T-helper 17 cell (primary cell): Measurements from ENCODE around the gene HPGD. TPM values are rescaled to one million over a fixed set of nuclear protein-coding genes. Genes with fewer than 3 reads are reported as not detected.

Experiments
- ATAC-seq: fragments of 150-1000 bp; cut with Tn5 transposase; 2 replicates; pipeline ENCODE4 v1.10.0; 2021; ENCODE audit warnings: mild to moderate bottlenecking, moderate library complexity
- DNase-seq, 3 donors: peaks; one replicate each; pipeline versions ENCODE4 v3.0.0 to v3.0.0-alpha.2; 2020 to 2021
- H3K9me3 ChIP-seq: one replicate; pipeline ENCODE4 v1.7.0; 2013; ENCODE audit warnings: low read length, mild to moderate bottlenecking; ENCODE audit not compliant: control insufficient read depth, poor library complexity, severe bottlenecking
- H3K27ac Mint-ChIP-seq: one replicate; pipeline ENCODE4 v1.8.0; 2022; ENCODE audit warnings: mild to moderate bottlenecking, moderate library complexity, mixed read lengths
- H3K27me3 Mint-ChIP-seq: one replicate; pipeline ENCODE4 v1.8.0; 2022; ENCODE audit warnings: mixed read lengths
- H3K36me3 Mint-ChIP-seq: one replicate; pipeline ENCODE4 v1.8.0; 2022; ENCODE audit warnings: low read depth, mixed read lengths
- H3K4me1 Mint-ChIP-seq: one replicate; pipeline ENCODE4 v1.8.0; 2022; ENCODE audit warnings: mild to moderate bottlenecking, mixed read lengths
- H3K4me3 Mint-ChIP-seq: one replicate; pipeline ENCODE4 v1.8.0; 2022; ENCODE audit warnings: mild to moderate bottlenecking, moderate library complexity, mixed read lengths
- total RNA-seq, 4 donors: library from RNA in 2 of 4; stranded (reverse) in 2 of 4; gene quantifications; one replicate each; pipeline ENCODE4 v1.2.3 and lab custom pipeline; 2022 to 2026

The HPGD gene
- total RNA-seq, 2 donors from 2014 or later: 19.3 to 20.8 TPM

DNA sequence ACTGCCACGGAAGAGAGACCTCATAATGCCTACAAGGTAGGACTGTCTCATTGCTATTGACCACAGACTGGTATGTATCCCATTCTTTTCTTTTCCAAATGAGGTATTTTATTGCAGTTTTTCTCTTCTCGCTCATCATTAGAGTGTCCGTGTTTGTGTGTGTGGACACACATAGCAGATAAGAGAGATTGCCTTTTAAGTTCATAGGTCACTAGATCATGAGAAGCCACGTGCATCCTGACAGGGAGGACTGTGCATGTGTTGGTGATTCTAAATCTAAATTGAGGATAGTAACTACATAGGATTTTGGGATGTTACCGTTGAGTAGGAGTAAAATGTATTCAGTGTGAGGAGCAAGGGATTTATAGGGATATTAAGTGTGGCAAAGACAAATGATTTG is 37.3 kb downstream of the HPGD start:
- peaks cover 3% of the 10 kb centered on the region for H3K36me3 Mint-ChIP-seq
- H3K4me1 Mint-ChIP-seq: peaks cover 2% of the 10 kb centered on the region
- no peak overlapping the region for H3K4me3 Mint-ChIP-seq
- DNase-seq (no peak), ATAC-seq (no peak)
- H3K27ac Mint-ChIP-seq: no peak overlapping the region
- no peaks in the 10 kb centered on the region for H3K27me3 Mint-ChIP-seq
- no peaks in the 10 kb centered on the region for H3K9me3 ChIP-seq

GRCh38 chr4:174483792-174484191 is 38.5 kb downstream of the HPGD start:
- no peak for ATAC-seq
- H3K27ac Mint-ChIP-seq: no peak overlapping the region
- no peaks in the 10 kb centered on the region for H3K9me3 ChIP-seq
- H3K27me3 Mint-ChIP-seq: no peaks in the 10 kb centered on the region
- H3K36me3 Mint-ChIP-seq: peaks cover 3% of the 10 kb centered on the region
- no peak overlapping the region for H3K4me3 Mint-ChIP-seq
- DNase-seq: no peak
- H3K4me1 Mint-ChIP-seq: peaks cover 6% of the 10 kb centered on the region

GRCh38 chr4:174479140-174479539 is 43.1 kb downstream of the HPGD start:
- no peak for DNase-seq
- Mint-ChIP-seq H3K27me3 (peaks cover 11% of the 10 kb centered on the region), H3K4me3 (no peak overlapping the region), H3K27ac (no peak overlapping the region), H3K36me3 (no peaks in the 10 kb centered on the region), H3K4me1 (peaks cover 4% of the 10 kb centered on the region)
- no peaks in the 10 kb centered on the region for H3K9me3 ChIP-seq
- ATAC-seq: no peak

DNA sequence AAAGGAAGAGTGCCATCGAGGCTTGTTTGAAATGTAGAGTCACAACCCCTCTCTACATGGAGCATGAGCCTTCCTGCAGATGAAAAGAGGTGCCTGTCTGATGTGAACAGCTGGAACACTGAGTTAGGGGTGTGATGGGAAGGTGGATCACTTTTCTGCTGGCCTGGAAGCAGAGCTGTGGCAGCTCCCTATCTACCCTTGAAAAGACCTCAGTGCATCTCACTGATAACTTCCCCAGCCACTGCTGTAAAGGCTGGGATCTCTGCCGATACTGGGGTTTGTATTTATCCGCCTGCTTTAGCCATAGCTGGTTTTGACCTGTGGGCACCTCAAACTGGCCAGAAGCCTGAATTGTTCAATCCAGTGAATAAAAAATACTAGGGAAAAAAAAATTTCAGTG is 46.8 kb downstream of the HPGD start:
- no peak for ATAC-seq
- H3K4me3 Mint-ChIP-seq: no peak overlapping the region
- H3K9me3 ChIP-seq: no peaks in the 10 kb centered on the region
- H3K4me1 Mint-ChIP-seq: peaks cover 4% of the 10 kb centered on the region
- H3K27me3 Mint-ChIP-seq: peaks cover 11% of the 10 kb centered on the region
- no peak overlapping the region for H3K27ac Mint-ChIP-seq
- no peaks in the 10 kb centered on the region for H3K36me3 Mint-ChIP-seq
- no peak for DNase-seq

DNA sequence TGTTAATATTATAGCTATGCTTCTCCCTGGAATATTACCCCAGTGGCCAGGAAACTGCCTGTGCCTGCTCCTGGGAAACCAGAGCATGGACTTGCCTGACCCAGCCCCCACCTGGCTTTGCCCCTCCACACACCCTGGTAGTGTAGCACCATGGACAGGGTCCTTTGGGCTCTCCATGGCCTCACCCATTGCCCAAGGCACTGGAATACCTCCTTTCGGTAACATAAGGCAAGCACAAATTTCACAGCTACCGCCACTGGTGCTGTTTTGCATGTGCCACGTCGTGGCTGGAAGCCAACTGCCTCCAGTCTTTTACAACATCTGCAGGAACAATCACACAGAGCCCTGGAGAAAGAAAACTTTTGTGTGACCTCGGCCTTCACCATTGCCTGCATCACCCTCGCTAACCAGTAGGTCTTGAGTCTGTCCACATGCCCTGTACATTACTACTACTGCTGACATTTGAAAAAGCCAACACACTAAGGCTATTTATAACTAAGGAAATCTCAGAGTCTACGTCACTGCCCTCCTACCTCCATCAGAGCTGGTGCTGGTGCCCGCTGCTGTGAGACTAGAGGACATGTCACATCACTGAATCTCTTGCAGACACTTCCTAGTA is 47.7 kb downstream of the HPGD start:
- ATAC-seq (no peak), DNase-seq (no peak)
- Mint-ChIP-seq H3K27me3 (peaks cover 11% of the 10 kb centered on the region), H3K4me1 (peaks cover 2% of the 10 kb centered on the region), H3K36me3 (no peaks in the 10 kb centered on the region), H3K27ac (no peak overlapping the region), H3K4me3 (no peak overlapping the region)
- H3K9me3 ChIP-seq: no peaks in the 10 kb centered on the region

- no peaks in the 10 kb centered on the region for H3K36me3 Mint-ChIP-seq
- no peak overlapping the region for H3K27ac Mint-ChIP-seq
- ATAC-seq (no peak), DNase-seq (no peak)
- no peaks in the 10 kb centered on the region for H3K4me1 Mint-ChIP-seq
- H3K27me3 Mint-ChIP-seq: no peaks in the 10 kb centered on the region
- H3K9me3 ChIP-seq: no peaks in the 10 kb centered on the region
- H3K4me3 Mint-ChIP-seq: no peak overlapping the region
These were observed 55.2 kb downstream of the HPGD start for GRCh38 chr4:174467107-174467506.

GRCh38 chr4:174464949-174465348 is 57.3 kb downstream of the HPGD start:
- no peak for ATAC-seq
- no peaks in the 10 kb centered on the region for H3K4me1 Mint-ChIP-seq

DNA sequence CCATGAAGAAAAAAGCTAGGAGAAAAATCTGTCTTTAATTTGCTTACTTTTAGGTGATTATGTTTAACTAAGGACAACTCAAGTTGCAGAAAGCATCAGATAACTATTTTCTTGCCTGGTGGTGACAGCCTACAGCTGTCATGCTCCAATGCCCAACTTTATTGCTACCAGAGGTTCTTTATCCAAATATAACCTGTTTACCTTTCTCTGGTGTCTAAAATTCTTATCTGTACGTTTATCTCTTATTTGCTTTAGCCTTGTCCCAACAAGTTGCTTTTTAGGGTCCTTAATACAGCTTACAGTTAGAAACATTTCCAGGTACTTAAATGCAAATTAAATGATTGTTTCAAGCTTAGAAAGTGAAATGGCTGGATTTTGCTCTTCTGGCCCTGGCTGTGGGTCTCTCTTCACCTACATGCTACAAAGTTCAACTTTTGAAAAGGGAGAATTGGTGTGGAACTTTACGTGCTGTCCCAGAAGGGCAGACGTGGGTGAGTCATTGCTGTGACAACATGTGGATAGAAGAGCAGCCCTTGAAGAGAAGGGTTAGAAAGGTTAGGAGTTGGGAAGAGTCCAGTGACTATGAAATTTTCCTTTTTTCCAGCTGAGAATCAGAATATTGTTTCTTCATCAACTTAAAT is 60.7 kb downstream of the HPGD start:
- ATAC-seq (no peak), DNase-seq (no peak)
- no peak overlapping the region for H3K27ac Mint-ChIP-seq
- no peaks in the 10 kb centered on the region for H3K4me1 Mint-ChIP-seq
- peaks cover 2% of the 10 kb centered on the region for H3K27me3 Mint-ChIP-seq
- H3K36me3 Mint-ChIP-seq: no peaks in the 10 kb centered on the region
- no peak overlapping the region for H3K4me3 Mint-ChIP-seq
- no peaks in the 10 kb centered on the region for H3K9me3 ChIP-seq

More at GRCh38 chr4:174464949-174465348, 57.3 kb downstream of the HPGD start:
- Mint-ChIP-seq H3K4me3 (no peak overlapping the region), H3K27ac (no peak overlapping the region), H3K27me3 (no peaks in the 10 kb centered on the region), H3K36me3 (no peaks in the 10 kb centered on the region)
- no peak for DNase-seq
- no peaks in the 10 kb centered on the region for H3K9me3 ChIP-seq

DNA sequence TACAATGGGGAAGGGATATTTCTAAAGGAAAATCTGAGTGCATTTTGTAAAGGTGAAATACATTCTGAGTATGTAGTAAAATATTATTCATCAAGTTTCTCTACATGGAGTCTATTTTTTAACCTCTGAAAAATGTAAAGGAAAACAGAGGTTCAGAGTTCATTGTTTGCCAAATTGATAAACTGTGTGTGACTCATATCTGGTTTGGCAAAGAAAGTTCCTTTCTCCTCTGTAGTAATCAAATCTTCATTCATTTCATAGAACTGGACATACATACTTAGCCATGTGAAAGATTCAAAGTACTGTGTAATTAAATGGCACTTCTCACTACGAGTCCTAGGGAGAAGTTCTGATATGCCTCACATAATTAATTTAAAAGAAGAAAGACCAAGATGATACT is 61.6 kb downstream of the HPGD start:
- no peaks in the 10 kb centered on the region for H3K9me3 ChIP-seq
- Mint-ChIP-seq H3K4me1 (no peaks in the 10 kb centered on the region), H3K4me3 (no peak overlapping the region), H3K27me3 (peaks cover 6% of the 10 kb centered on the region), H3K27ac (no peak overlapping the region), H3K36me3 (no peaks in the 10 kb centered on the region)
- DNase-seq (no peak), ATAC-seq (no peak)

GRCh38 chr4:174457468-174457867 is 64.8 kb downstream of the HPGD start:
- no peak for DNase-seq
- no peak for ATAC-seq
- Mint-ChIP-seq H3K27me3 (peaks cover 6% of the 10 kb centered on the region), H3K4me1 (no peaks in the 10 kb centered on the region), H3K36me3 (no peaks in the 10 kb centered on the region), H3K27ac (no peak overlapping the region), H3K4me3 (no peak overlapping the region)
- H3K9me3 ChIP-seq: no peaks in the 10 kb centered on the region

DNA sequence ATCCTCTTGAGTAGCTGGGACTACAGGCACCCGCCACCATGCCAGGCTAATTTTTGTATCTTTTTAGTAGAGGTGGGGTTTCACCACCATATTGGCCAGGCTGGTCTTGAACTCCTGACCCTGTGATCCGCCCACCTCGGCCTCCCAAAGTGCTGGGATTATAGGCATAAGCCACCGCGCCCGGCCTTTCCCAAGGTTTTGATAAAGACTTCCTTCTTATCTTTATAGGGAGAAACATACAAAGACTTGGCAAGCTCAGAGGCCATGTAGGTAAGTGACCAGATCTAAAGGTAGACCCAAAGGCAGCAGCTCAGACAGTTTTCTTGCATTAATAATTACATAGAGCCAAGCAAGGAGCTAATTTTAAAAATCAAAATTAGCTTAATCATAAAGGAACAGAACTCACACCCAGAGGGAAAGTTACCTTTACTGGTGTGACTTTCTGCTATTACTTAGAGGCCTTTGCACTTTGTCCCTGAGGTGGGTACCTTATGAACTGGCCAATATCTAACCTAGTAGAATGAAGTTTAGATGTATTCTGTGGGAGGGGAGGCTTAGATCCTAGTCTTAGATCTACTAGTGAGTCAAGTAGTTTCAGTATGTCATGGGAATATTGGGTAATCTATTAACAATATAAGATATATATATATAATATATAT is 67.3 kb downstream of the HPGD start:
- Mint-ChIP-seq H3K4me3 (no peak overlapping the region), H3K27ac (no peak overlapping the region), H3K27me3 (peaks cover 6% of the 10 kb centered on the region), H3K4me1 (peaks cover 2% of the 10 kb centered on the region), H3K36me3 (no peaks in the 10 kb centered on the region)
- H3K9me3 ChIP-seq: no peaks in the 10 kb centered on the region
- ATAC-seq (no peak), DNase-seq (no peak)

GRCh38 chr4:174451718-174452296 is 70.5 kb downstream of the HPGD start:
- DNase-seq (no peak), ATAC-seq (no peak)
- no peak overlapping the region for H3K27ac Mint-ChIP-seq
- H3K27me3 Mint-ChIP-seq: peaks cover 6% of the 10 kb centered on the region
- no peak overlapping the region for H3K4me3 Mint-ChIP-seq
- no peaks in the 10 kb centered on the region for H3K36me3 Mint-ChIP-seq
- peaks cover 2% of the 10 kb centered on the region for H3K4me1 Mint-ChIP-seq
- no peaks in the 10 kb centered on the region for H3K9me3 ChIP-seq

- no peak for ATAC-seq
- no peaks in the 10 kb centered on the region for H3K36me3 Mint-ChIP-seq
- no peak overlapping the region for H3K4me3 Mint-ChIP-seq
- H3K27me3 Mint-ChIP-seq: no peaks in the 10 kb centered on the region
- no peak for DNase-seq
- no peak overlapping the region for H3K27ac Mint-ChIP-seq
- H3K9me3 ChIP-seq: no peaks in the 10 kb centered on the region
- peaks cover 2% of the 10 kb centered on the region for H3K4me1 Mint-ChIP-seq
These were observed 71.5 kb downstream of the HPGD start for GRCh38 chr4:174450786-174451125.
